HEK293 (cell line): Measurements from ENCODE around the gene CRCP.

Experiments used
- CTCF ChIA-PET: fragments of 350-600 bp; formaldehyde crosslinking; extraction: SDS; loops from one replicate; lab custom pipeline; 2021; ENCODE audit warnings: antibody characterized with exemption; lab: Yijun Ruan, JAX
- POLR2A ChIA-PET: fragments of 300-600 bp; formaldehyde crosslinking; extraction: SDS; loops from one replicate; lab custom pipeline; 2020; ENCODE audit warnings: antibody characterized with exemption, inconsistent platforms; lab: Yijun Ruan, JAX
- H3K27ac ChIP-seq: fragments of 200-500 bp; sonication (Bioruptor generic); 2 replicates; pipeline ENCODE4 v1.5.1; 2014; ENCODE audit warnings: low read depth, low read length, control low read depth, inconsistent platforms; ENCODE audit errors: extremely low read depth
- H3K36me3 ChIP-seq, 2 experiments: fragments of 200-500 bp in 1 of 2; sonication (Bioruptor generic) in 1 of 2; 1 replicate in 1 of 2; 2 replicates in 1 of 2; pipeline ENCODE4 v1.5.1; 2014 to 2017; ENCODE audit warnings: inconsistent platforms in 2 of 2, low read length in 2 of 2; ENCODE audit not compliant: control insufficient read depth in 2 of 2, insufficient read depth in 1 of 2
- H3K4me1 ChIP-seq: fragments of 200-500 bp; sonication (Bioruptor generic); 2 replicates; pipeline ENCODE4 v1.5.1; 2014; ENCODE audit warnings: mild to moderate bottlenecking, low read length, inconsistent platforms; ENCODE audit not compliant: control insufficient read depth, insufficient read depth
- H3K4me3 ChIP-seq: 2 replicates; pipeline ENCODE4 v1.5.1; 2011; ENCODE audit warnings: low read depth, mild to moderate bottlenecking, control low read depth, low read length, moderate library complexity
- H3K9me3 ChIP-seq: fragments of 200-500 bp; sonication (Bioruptor generic); 2 replicates; pipeline ENCODE4 v1.5.1; 2014; ENCODE audit warnings: low read depth, low read length, inconsistent platforms; ENCODE audit not compliant: control insufficient read depth, insufficient read depth
- EGR2 ChIP-seq: fragments of 450-650 bp; formaldehyde crosslinking; IDR thresholded peaks from 2 replicates; pipeline ENCODE4 v1.5.1; 2016; ENCODE audit warnings: low read depth, missing biosample characterization, missing genetic modification characterization
- KLF8 ChIP-seq: fragments of 450-650 bp; formaldehyde crosslinking; IDR thresholded peaks from 2 replicates; pipeline ENCODE4 v1.5.1; 2016; ENCODE audit warnings: missing biosample characterization, missing genetic modification characterization
- OSR2 ChIP-seq: fragments of 450-650 bp; formaldehyde crosslinking; IDR thresholded peaks from 2 replicates; pipeline ENCODE4 v1.5.1; 2016; ENCODE audit warnings: missing biosample characterization, missing genetic modification characterization
- OVOL3 ChIP-seq: fragments of 450-650 bp; formaldehyde crosslinking; IDR thresholded peaks from 2 replicates; pipeline ENCODE4 v1.5.1; 2016; ENCODE audit warnings: missing biosample characterization, missing genetic modification characterization
- SP2 ChIP-seq: fragments of 450-650 bp; formaldehyde crosslinking; IDR thresholded peaks from 2 replicates; pipeline ENCODE4 v1.5.1; 2016; ENCODE audit warnings: missing biosample characterization, missing genetic modification characterization
- SP3 ChIP-seq: fragments of 450-650 bp; formaldehyde crosslinking; IDR thresholded peaks from 2 replicates; pipeline ENCODE4 v1.5.1; 2016; ENCODE audit warnings: missing biosample characterization, missing genetic modification characterization
- TSHZ1 ChIP-seq: fragments of 450-650 bp; formaldehyde crosslinking; IDR thresholded peaks from 2 replicates; pipeline ENCODE4 v1.5.1; 2016; ENCODE audit warnings: missing biosample characterization, missing genetic modification characterization, borderline replicate concordance
- ZBTB17 ChIP-seq: fragments of 450-650 bp; formaldehyde crosslinking; IDR thresholded peaks from 2 replicates; pipeline ENCODE4 v1.5.1; 2016; ENCODE audit warnings: missing biosample characterization, missing genetic modification characterization
- ZEB2 ChIP-seq: fragments of 450-650 bp; formaldehyde crosslinking; IDR thresholded peaks from 2 replicates; pipeline ENCODE4 v1.5.1; 2016; ENCODE audit warnings: missing biosample characterization, missing genetic modification characterization
- ZFHX2 ChIP-seq: fragments of 450-650 bp; formaldehyde crosslinking; conservative IDR thresholded peaks from 2 replicates; pipeline ENCODE4 v1.5.1; 2016; ENCODE audit warnings: missing biosample characterization, missing genetic modification characterization
- ZNF112 ChIP-seq: fragments of 450-650 bp; formaldehyde crosslinking; IDR thresholded peaks from 2 replicates; pipeline ENCODE4 v1.5.0; 2017; ENCODE audit warnings: missing biosample characterization, missing genetic modification characterization
- ZNF155 ChIP-seq: fragments of 450-650 bp; formaldehyde crosslinking; IDR thresholded peaks from 2 replicates; pipeline ENCODE4 v1.5.1; 2016; ENCODE audit warnings: missing biosample characterization, missing genetic modification characterization
- ZNF221 ChIP-seq: fragments of 450-650 bp; formaldehyde crosslinking; IDR thresholded peaks from 2 replicates; pipeline ENCODE4 v1.5.1; 2017; ENCODE audit warnings: missing biosample characterization, missing genetic modification characterization, borderline replicate concordance
- ZNF324 ChIP-seq: fragments of 450-650 bp; formaldehyde crosslinking; IDR thresholded peaks from 2 replicates; pipeline ENCODE4 v1.5.1; 2016; ENCODE audit warnings: missing biosample characterization, missing genetic modification characterization
- ZNF391 ChIP-seq: fragments of 450-650 bp; formaldehyde crosslinking; IDR thresholded peaks from 2 replicates; pipeline ENCODE4 v1.5.1; 2016; ENCODE audit warnings: low read depth, missing biosample characterization, missing genetic modification characterization, borderline replicate concordance
- ZNF473 ChIP-seq: fragments of 450-650 bp; formaldehyde crosslinking; IDR thresholded peaks from 2 replicates; pipeline ENCODE4 v1.5.1; 2017; ENCODE audit warnings: missing biosample characterization, missing genetic modification characterization
- ZNF514 ChIP-seq: fragments of 450-650 bp; formaldehyde crosslinking; IDR thresholded peaks from 2 replicates; pipeline ENCODE4 v1.5.1; 2016; ENCODE audit warnings: missing biosample characterization, missing genetic modification characterization
- ZNF623 ChIP-seq: fragments of 450-650 bp; formaldehyde crosslinking; IDR thresholded peaks from 2 replicates; pipeline ENCODE4 v1.5.1; 2016; ENCODE audit warnings: missing biosample characterization, missing genetic modification characterization
- ZNF704 ChIP-seq: fragments of 450-650 bp; formaldehyde crosslinking; IDR thresholded peaks from 2 replicates; pipeline ENCODE4 v1.5.1; 2016; ENCODE audit warnings: missing biosample characterization, missing genetic modification characterization
- TF ChIP-seq, protein P1 (sequence below): fragments of 450-650 bp; formaldehyde crosslinking; IDR thresholded peaks from 2 replicates; pipeline ENCODE4 v1.5.1; 2016; ENCODE audit warnings: missing biosample characterization, missing genetic modification characterization
- TF ChIP-seq, protein P2 (sequence below): fragments of 450-650 bp; formaldehyde crosslinking; IDR thresholded peaks from 2 replicates; pipeline ENCODE4 v1.5.1; 2017; ENCODE audit warnings: missing biosample characterization, missing genetic modification characterization
- TF ChIP-seq, protein P3 (sequence below): fragments of 450-650 bp; formaldehyde crosslinking; IDR thresholded peaks from 2 replicates; pipeline ENCODE4 v1.5.1; 2016; ENCODE audit warnings: missing biosample characterization, missing genetic modification characterization
- TF ChIP-seq, protein P4 (sequence below): fragments of 450-650 bp; formaldehyde crosslinking; IDR thresholded peaks from 2 replicates; pipeline ENCODE4 v1.5.1; 2016; ENCODE audit warnings: missing biosample characterization, missing genetic modification characterization, low read depth

The CRCP gene

GRCh38 chr7:66182920-66183319, 68.3 kb downstream of the CRCP start:
- POLR2A ChIA-PET: interaction anchor here (4.2 kb wide), 1 partner anchor 23 kb away, joined by 15 read pairs; the partner anchor contains the start of gene TPST1
- H3K27ac ChIP-seq: no peak overlapping the region
- TF ChIP-seq, protein P1, sequence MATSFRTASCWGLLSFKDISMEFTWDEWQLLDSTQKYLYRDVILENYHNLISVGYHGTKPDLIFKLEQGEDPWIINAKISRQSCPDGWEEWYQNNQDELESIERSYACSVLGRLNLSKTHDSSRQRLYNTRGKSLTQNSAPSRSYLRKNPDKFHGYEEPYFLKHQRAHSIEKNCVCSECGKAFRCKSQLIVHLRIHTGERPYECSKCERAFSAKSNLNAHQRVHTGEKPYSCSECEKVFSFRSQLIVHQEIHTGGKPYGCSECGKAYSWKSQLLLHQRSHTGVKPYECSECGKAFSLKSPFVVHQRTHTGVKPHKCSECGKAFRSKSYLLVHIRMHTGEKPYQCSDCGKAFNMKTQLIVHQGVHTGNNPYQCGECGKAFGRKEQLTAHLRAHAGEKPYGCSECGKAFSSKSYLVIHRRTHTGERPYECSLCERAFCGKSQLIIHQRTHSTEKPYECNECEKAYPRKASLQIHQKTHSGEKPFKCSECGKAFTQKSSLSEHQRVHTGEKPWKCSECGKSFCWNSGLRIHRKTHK (tag by site-specific recombination): no peak
- TF ChIP-seq OSR2: 0 out of 2 replicates have a peak, but pooled peaks have one; percentile 24
- TF ChIP-seq, all 188 proteins: peak for 1
- CTCF ChIA-PET: interaction anchor here (0.6 kb wide), 2 partner anchors 31 to 326 kb away, joined by 3 read pairs; no protein-coding TSS in a partner anchor
- Histone ChIP-seq H3K36me3 (no peaks in the 10 kb centered on the region), H3K4me3 (no peak overlapping the region), H3K9me3 (no peaks in the 10 kb centered on the region), H3K4me1 (no peaks in the 10 kb centered on the region)

GRCh38 chr7:66183700-66184099, 69.1 kb downstream of the CRCP start:
- Histone ChIP-seq H3K9me3 (no peaks in the 10 kb centered on the region), H3K27ac (no peak overlapping the region), H3K36me3 (no peaks in the 10 kb centered on the region), H3K4me1 (no peaks in the 10 kb centered on the region), H3K4me3 (no peak overlapping the region)
- ChIA-PET CTCF (no interaction called here), POLR2A (interaction anchor here (0.6 to 4.2 kb wide), 2 partner anchors 22 to 75 kb away, joined by 5 to 15 read pairs; partner anchors contain the start of gene TPST1)
- TF ChIP-seq ZNF155 (tag by site-specific recombination): no peak
- TF ChIP-seq ZNF112 (tag by site-specific recombination): no peak
- TF ChIP-seq ZBTB17: no peak
- TF ChIP-seq, protein P2, sequence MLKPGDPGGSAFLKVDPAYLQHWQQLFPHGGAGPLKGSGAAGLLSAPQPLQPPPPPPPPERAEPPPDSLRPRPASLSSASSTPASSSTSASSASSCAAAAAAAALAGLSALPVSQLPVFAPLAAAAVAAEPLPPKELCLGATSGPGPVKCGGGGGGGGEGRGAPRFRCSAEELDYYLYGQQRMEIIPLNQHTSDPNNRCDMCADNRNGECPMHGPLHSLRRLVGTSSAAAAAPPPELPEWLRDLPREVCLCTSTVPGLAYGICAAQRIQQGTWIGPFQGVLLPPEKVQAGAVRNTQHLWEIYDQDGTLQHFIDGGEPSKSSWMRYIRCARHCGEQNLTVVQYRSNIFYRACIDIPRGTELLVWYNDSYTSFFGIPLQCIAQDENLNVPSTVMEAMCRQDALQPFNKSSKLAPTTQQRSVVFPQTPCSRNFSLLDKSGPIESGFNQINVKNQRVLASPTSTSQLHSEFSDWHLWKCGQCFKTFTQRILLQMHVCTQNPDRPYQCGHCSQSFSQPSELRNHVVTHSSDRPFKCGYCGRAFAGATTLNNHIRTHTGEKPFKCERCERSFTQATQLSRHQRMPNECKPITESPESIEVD (tag by site-specific recombination): no peak
- peak; percentile 44; the same call in 1 of the 2 replicates for TF ChIP-seq TSHZ1 (tag by site-specific recombination)
- no peak for TF ChIP-seq EGR2
- TF ChIP-seq OVOL3: no peak
- TF ChIP-seq ZNF391: no peak
- TF ChIP-seq OSR2: peak; percentile 63
- TF ChIP-seq ZNF324 (tag by site-specific recombination): no peak
- TF ChIP-seq ZNF704 (tag by site-specific recombination): no peak
- TF ChIP-seq ZNF221 (tag by site-specific recombination): no peak
- TF ChIP-seq ZFHX2: no peak
- peak; percentile 78 for TF ChIP-seq KLF8 (tag by site-specific recombination)
- no peak for TF ChIP-seq SP3 (tag by site-specific recombination)
- no peak for TF ChIP-seq SP2 (tag by site-specific recombination)
- no peak for TF ChIP-seq ZNF514 (tag by site-specific recombination)
- TF ChIP-seq, protein P3, sequence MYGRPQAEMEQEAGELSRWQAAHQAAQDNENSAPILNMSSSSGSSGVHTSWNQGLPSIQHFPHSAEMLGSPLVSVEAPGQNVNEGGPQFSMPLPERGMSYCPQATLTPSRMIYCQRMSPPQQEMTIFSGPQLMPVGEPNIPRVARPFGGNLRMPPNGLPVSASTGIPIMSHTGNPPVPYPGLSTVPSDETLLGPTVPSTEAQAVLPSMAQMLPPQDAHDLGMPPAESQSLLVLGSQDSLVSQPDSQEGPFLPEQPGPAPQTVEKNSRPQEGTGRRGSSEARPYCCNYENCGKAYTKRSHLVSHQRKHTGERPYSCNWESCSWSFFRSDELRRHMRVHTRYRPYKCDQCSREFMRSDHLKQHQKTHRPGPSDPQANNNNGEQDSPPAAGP (tag by site-specific recombination): peak; percentile 59; the same call in 1 of the 2 replicates
- no peak for TF ChIP-seq ZNF473
- TF ChIP-seq, protein P4, sequence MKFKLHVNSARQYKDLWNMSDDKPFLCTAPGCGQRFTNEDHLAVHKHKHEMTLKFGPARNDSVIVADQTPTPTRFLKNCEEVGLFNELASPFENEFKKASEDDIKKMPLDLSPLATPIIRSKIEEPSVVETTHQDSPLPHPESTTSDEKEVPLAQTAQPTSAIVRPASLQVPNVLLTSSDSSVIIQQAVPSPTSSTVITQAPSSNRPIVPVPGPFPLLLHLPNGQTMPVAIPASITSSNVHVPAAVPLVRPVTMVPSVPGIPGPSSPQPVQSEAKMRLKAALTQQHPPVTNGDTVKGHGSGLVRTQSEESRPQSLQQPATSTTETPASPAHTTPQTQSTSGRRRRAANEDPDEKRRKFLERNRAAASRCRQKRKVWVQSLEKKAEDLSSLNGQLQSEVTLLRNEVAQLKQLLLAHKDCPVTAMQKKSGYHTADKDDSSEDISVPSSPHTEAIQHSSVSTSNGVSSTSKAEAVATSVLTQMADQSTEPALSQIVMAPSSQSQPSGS (tag by site-specific recombination): 0 out of 2 replicates have a peak, but pooled peaks have one; percentile 6
- TF ChIP-seq ZNF623 (tag by site-specific recombination): no peak; the same call in 1 of the 2 replicates
- TF ChIP-seq ZEB2 (tag by site-specific recombination): peak; percentile 71
